ENCODE results near the gene CAST.

Gene CAST

GRCh38 chr5:96822686-96823459 lies 160.7 kb downstream of the CAST start:
- no peak for TF ChIP-seq CTCF (IDR thresholded peaks at IDR 0.05; ENCODE audit: insufficient read depth, missing control alignments)

GRCh38 chr5:96823900-96824380 lies 161.8 kb downstream of the CAST start:
- TF ChIP-seq CTCF (IDR thresholded peaks at IDR 0.05; ENCODE audit: insufficient read depth, missing control alignments) = no peak
- FAIRE-seq (no peak), DNase-seq (ENCODE audit: insufficient read length, low spot score) (no peak)

More at GRCh38 chr5:96822686-96823459, 160.7 kb downstream of the CAST start:
- FAIRE-seq (no peak), DNase-seq (ENCODE audit: insufficient read length, low spot score) (no peak)
